ENCODE results near the gene ATP5F1D. TPM values are rescaled to one million over a fixed set of nuclear protein-coding genes. Genes with fewer than 3 reads are reported as not detected.

The ATP5F1D gene
- total and polyA plus RNA-seq, 2 of the 13 experiments (the other 11 are each of a cell fraction or from before 2014, with no cell fraction given), result 39.4 to 78.7 TPM

GRCh38 chr19:1241417-1242095 is at the start of gene ATP5F1D (continued):
- no peak for TF ChIP-seq AKNA (CRISPR knock-in tag; IDR thresholded peaks at IDR 0.05; ENCODE audit: borderline replicate concordance)
- no peak for TF ChIP-seq USF2 (IDR thresholded peaks at IDR 0.05; ENCODE audit: low read depth, low read length)
- no peak for TF ChIP-seq USF2 (CRISPR knock-in tag; IDR thresholded peaks at IDR 0.05; ENCODE audit: borderline replicate concordance)
- no peak for TF ChIP-seq RFXANK (CRISPR knock-in tag; IDR thresholded peaks at IDR 0.05)
- TF ChIP-seq WIZ (CRISPR knock-in tag; IDR thresholded peaks at IDR 0.05), result no peak
- TF ChIP-seq NR0B2 (CRISPR knock-in tag; IDR thresholded peaks at IDR 0.05), result peak; percentile 43; the same call in 1 of the 2 replicates
- peak; percentile 33; the same call in 1 of the 2 replicates for TF ChIP-seq ZNF766 (CRISPR knock-in tag; IDR thresholded peaks at IDR 0.05; ENCODE audit: borderline replicate concordance)
- peak; percentile 7; the same call in 1 of the 2 replicates for TF ChIP-seq RARA (CRISPR knock-in tag; IDR thresholded peaks at IDR 0.05)
- TF ChIP-seq DR1 (CRISPR knock-in tag; IDR thresholded peaks at IDR 0.05), result peak; percentile 60; the same call in 1 of the 2 replicates
- no peak for TF ChIP-seq MLX (CRISPR knock-in tag; IDR thresholded peaks at IDR 0.05)
- peak; percentile 76 for TF ChIP-seq POLR2G (IDR thresholded peaks at IDR 0.05; ENCODE audit: low read depth, low read length)
- peak; percentile 73 for TF ChIP-seq BHLHE40 (IDR thresholded peaks at IDR 0.05; ENCODE audit: low read length)
- TF ChIP-seq YY1 (IDR thresholded peaks at IDR 0.05; ENCODE audit: insufficient read depth, insufficient replicate concordance, low read depth, low read length), result peak; percentile 84
- TF ChIP-seq LBX2 (CRISPR knock-in tag; IDR thresholded peaks at IDR 0.05; ENCODE audit: borderline replicate concordance), result 0 out of 2 replicates have a peak, but pooled peaks have one; percentile 45
- TF ChIP-seq ATF6 (CRISPR knock-in tag; conservative IDR thresholded peaks at IDR 0.05), result no peak
- no peak for TF ChIP-seq MYNN (CRISPR knock-in tag; IDR thresholded peaks at IDR 0.05; ENCODE audit: low read depth)
- TF ChIP-seq NR2F6 (IDR thresholded peaks at IDR 0.05), result no peak
- TF ChIP-seq NR2F6 (CRISPR knock-in tag; IDR thresholded peaks at IDR 0.05), result peak; percentile 68; the same call in 1 of the 2 replicates

All from HepG2 (cell line).